Endothelial cell of umbilical vein (primary cell): Measurements from ENCODE around the gene CCNK. TPM values are rescaled to one million over a fixed set of nuclear protein-coding genes. Genes with fewer than 3 reads are reported as not detected.

Source experiments
- BruUV-seq: library from RNA; stranded (reverse); fragments of 400-500 nt; replicated peaks from 2 replicates; lab custom pipeline; 2021; lab: Mats Ljungman, UMichigan
- CTCF ChIA-PET: fragments of 300-600, 350-600 bp; sonication (Branson Sonifier 250); formaldehyde crosslinking; loops from one replicate; lab custom pipeline; 2021; ENCODE audit warnings: antibody characterized with exemption, inconsistent platforms; lab: Charles Lee
- POLR2A ChIA-PET: fragments of 300-600, 350-600 bp; sonication (Branson Sonifier 250); formaldehyde crosslinking; loops from one replicate; lab custom pipeline; 2021; ENCODE audit warnings: antibody characterized with exemption, inconsistent platforms; lab: Charles Lee
- DNase-seq: peaks from one replicate; pipeline ENCODE4 v3.0.0-alpha.2; 2011; ENCODE audit warnings: low read depth, low spot score
- FAIRE-seq: peaks from 2 replicates; lab custom pipeline; 2011; peaks lifted over from hg19 to GRCh38; lab: Jason Lieb, UNC
- H2AFZ ChIP-seq: 2 replicates; pipeline ENCODE4 v1.6.0; 2012; ENCODE audit warnings: low read depth, low read length, control low read depth, inconsistent platforms
- H3K27ac ChIP-seq: 2 replicates; pipeline ENCODE4 v1.5.1; 2011; ENCODE audit warnings: low read depth, mild to moderate bottlenecking, control low read depth, low read length, moderate library complexity; ENCODE audit not compliant: insufficient read depth
- H3K27me3 ChIP-seq, 2 experiments: 2 replicates each; pipeline versions ENCODE4 v1.6.0 to v1.6.1; 2011; ENCODE audit warnings: low read length in 2 of 2, mixed read lengths in 1 of 2; ENCODE audit not compliant: control insufficient read depth in 2 of 2, insufficient read depth in 2 of 2
- H3K36me3 ChIP-seq, 2 experiments: 2 replicates in 1 of 2; 3 replicates in 1 of 2; pipeline ENCODE4 v1.5.1; 2011; ENCODE audit warnings: low read length in 2 of 2, mild to moderate bottlenecking in 1 of 2, moderate library complexity in 1 of 2; ENCODE audit not compliant: control insufficient read depth in 2 of 2, insufficient read depth in 2 of 2; ENCODE audit errors: extremely low read depth in 1 of 2
- H3K4me1 ChIP-seq: 3 replicates; pipeline ENCODE4 v1.5.1; 2011; ENCODE audit warnings: mild to moderate bottlenecking, low read length; ENCODE audit not compliant: control insufficient read depth, insufficient read depth; ENCODE audit errors: extremely low read depth
- H3K4me2 ChIP-seq: 2 replicates; pipeline ENCODE4 v1.6.1; 2011; ENCODE audit warnings: low read length, control low read depth, mixed read lengths; ENCODE audit not compliant: insufficient read depth
- H3K4me3 ChIP-seq, 3 experiments: fragments of 200-600 bp in 1 of 3; sonication (generic), shearing (Covaris generic) in 1 of 3; replicated peaks in 1 of 3; 2 replicates each; pipeline ENCODE4 v1.5.1; 2011 to 2016; ENCODE audit warnings: control low read depth in 3 of 3, low read length in 3 of 3, mild to moderate bottlenecking in 2 of 3, inconsistent platforms in 1 of 3, low read depth in 1 of 3, moderate library complexity in 1 of 3; ENCODE audit not compliant: insufficient read depth in 1 of 3
- H3K79me2 ChIP-seq: 2 replicates; pipeline ENCODE4 v1.6.0; 2012; ENCODE audit warnings: low read length, inconsistent platforms; ENCODE audit not compliant: control insufficient read depth, insufficient read depth
- H3K9ac ChIP-seq: replicated peaks from 2 replicates; pipeline ENCODE3; 2011; ENCODE audit warnings: low read length, control low read depth; ENCODE audit not compliant: insufficient read depth; ENCODE audit errors: extremely low read depth
- H3K9me1 ChIP-seq: replicated peaks from 3 replicates; pipeline ENCODE4 v1.6.0; 2011; ENCODE audit warnings: mild to moderate bottlenecking, low read length; ENCODE audit not compliant: control insufficient read depth, insufficient read depth; ENCODE audit errors: extremely low read depth
- H3K9me3 ChIP-seq: replicated peaks from 2 replicates; pipeline ENCODE4 v1.5.1; 2012; ENCODE audit warnings: low read length, inconsistent platforms; ENCODE audit not compliant: control insufficient read depth, insufficient read depth
- H4K20me1 ChIP-seq: replicated peaks from 2 replicates; pipeline ENCODE3; 2011; ENCODE audit warnings: mild to moderate bottlenecking, low read length; ENCODE audit not compliant: control insufficient read depth, insufficient read depth; ENCODE audit errors: extremely low read depth
- CTCF ChIP-seq, 2 donors: IDR thresholded peaks; 1 replicate in 1 of 2; 2 replicates in 1 of 2; pipeline ENCODE4 v1.5.1; 2011; ENCODE audit warnings: low read length in 2 of 2, mild to moderate bottlenecking in 2 of 2, moderate library complexity in 2 of 2, control low read depth in 1 of 2, inconsistent platforms in 1 of 2, low read depth in 1 of 2; ENCODE audit not compliant: insufficient read depth in 1 of 2; ENCODE audit errors: extremely low read depth in 1 of 2
- EZH2 ChIP-seq: IDR thresholded peaks from 2 replicates; pipeline ENCODE4 v1.6.1; 2012; ENCODE audit warnings: borderline replicate concordance, low read depth, mild to moderate bottlenecking, moderate library complexity, low read length, inconsistent platforms; ENCODE audit not compliant: severe bottlenecking
- FOS ChIP-seq: IDR thresholded peaks from 2 replicates; pipeline ENCODE4 v1.6.1; 2011; ENCODE audit warnings: mild to moderate bottlenecking, low read length, moderate library complexity, borderline replicate concordance; ENCODE audit not compliant: insufficient read depth
- GATA2 ChIP-seq: IDR thresholded peaks from 2 replicates; pipeline ENCODE4 v1.7.0; 2011; ENCODE audit warnings: low read depth, mild to moderate bottlenecking, moderate library complexity, mixed read lengths, low read length; ENCODE audit not compliant: insufficient read length, insufficient read depth
- JUN ChIP-seq: IDR thresholded peaks from 2 replicates; pipeline ENCODE4 v1.6.1; 2011; ENCODE audit warnings: borderline replicate concordance, low read depth; ENCODE audit not compliant: insufficient read length, insufficient read depth
- MAX ChIP-seq: IDR thresholded peaks from 2 replicates; pipeline ENCODE4 v1.6.1; 2011; ENCODE audit not compliant: insufficient read depth, insufficient read length
- MYC ChIP-seq: IDR thresholded peaks from one replicate; pipeline ENCODE4 v1.6.1; 2011; ENCODE audit warnings: mild to moderate bottlenecking, low read depth, low read length
- POLR2A ChIP-seq: IDR thresholded peaks from 2 replicates; pipeline ENCODE4 v1.6.1; 2012; ENCODE audit warnings: low read depth, mild to moderate bottlenecking, control low read depth, low read length
- POLR2AphosphoS5 ChIP-seq: IDR thresholded peaks from 2 replicates; pipeline ENCODE4 v1.6.1; 2012; ENCODE audit warnings: low read depth, mild to moderate bottlenecking, control low read depth, low read length, moderate library complexity; ENCODE audit not compliant: insufficient read depth
- dilution Hi-C: fragments of 300-500 bp; cut with MboI; formaldehyde crosslinking; loops from one replicate; pipeline ENCODE4 v1.15.0; 2019; ENCODE audit warnings: low sequenced_read_pairs; ENCODE audit not compliant: extremely low pct_ligation_motif_present
- intact Hi-C: fragments of 100-400 bp; cut with micrococcal nuclease; formaldehyde crosslinking; loops from one replicate; pipeline ENCODE4 v1.10.0; 2022
- polyA plus RNA-seq, 4 experiments: library from polyadenylated mRNA; depleted of rRNA in 3 of 4; stranded (reverse) in 3 of 4; unstranded in 1 of 4; fragments of >200 nt; gene quantifications; 2 replicates each; pipeline versions ENCODE4 v1.2.1 to v1.2.3, GENCODE V29; 2011 to 2012; ENCODE audit warnings: missing spikeins in 1 of 4
- total RNA-seq: library from RNA; stranded (reverse); gene quantifications from 2 replicates; pipeline ENCODE4 v1.2.3, GENCODE V29; 2021

Gene CCNK
- total and polyA plus RNA-seq, 2 donors (not counting 3 experiments of a cell fraction or from before 2014, with no cell fraction given): 11.9 to 59.3 TPM

- H3K4me2 ChIP-seq: no peak overlapping the region
- no peak overlapping the region for H3K27ac ChIP-seq
- ChIA-PET POLR2A (no interaction called here), CTCF (no interaction called here)
- H4K20me1 ChIP-seq: no peaks in the 10 kb centered on the region
- H3K36me3 ChIP-seq: peaks cover 5 to 6% of the 10 kb centered on the region in 2 experiments
- dilution Hi-C loops (no loop called here), intact Hi-C loops (no loop called here)
- no TSS peak for BruUV-seq
- peaks cover 7% of the 10 kb centered on the region for H3K4me1 ChIP-seq
- no peak overlapping the region for H3K4me3 ChIP-seq
- DNase-seq (no peak), FAIRE-seq (no peak)
- H3K9me3 ChIP-seq: no peaks in the 10 kb centered on the region
- peaks cover 29% of the 10 kb centered on the region for H3K79me2 ChIP-seq
- H3K27me3 ChIP-seq: no peaks in the 10 kb centered on the region
- TF ChIP-seq EZH2: no peak
- no peak for TF ChIP-seq JUN
- TF ChIP-seq FOS: no peak
- no peak for TF ChIP-seq CTCF (IDR thresholded peaks at IDR 0.05; ENCODE audit: extremely low read depth in 1 of 2, insufficient read depth in 1 of 2, low read depth in 1 of 2, low read length in 2 of 2)
- no peak for TF ChIP-seq MYC
- TF ChIP-seq POLR2AphosphoS5: no peak
- no peak for TF ChIP-seq GATA2
- TF ChIP-seq MAX: no peak
- no peak for TF ChIP-seq POLR2A
- H3K9me1 ChIP-seq: no peaks in the 10 kb centered on the region
- no peak overlapping the region for H2AFZ ChIP-seq
- H3K9ac ChIP-seq: no peak overlapping the region
Measured at GRCh38 chr14:99463974-99464373, 17.2 kb upstream of the CCNK start.
